ENCODE data around the gene STAT3. TPM values are rescaled to one million over a fixed set of nuclear protein-coding genes. Genes with fewer than 3 reads are reported as not detected.
A peak's percentile ranks its signal among the peaks of the same experiment; 100 is the strongest.
"Not testable (repeated sequence)": the region's sequence is repeated elsewhere in the genome, so short reads cannot be mapped to it uniquely, and the experiment has no call there.

Gene STAT3
- total and polyA plus RNA-seq, 4 donors: 34.1 to 297 (median 178) TPM

DNA sequence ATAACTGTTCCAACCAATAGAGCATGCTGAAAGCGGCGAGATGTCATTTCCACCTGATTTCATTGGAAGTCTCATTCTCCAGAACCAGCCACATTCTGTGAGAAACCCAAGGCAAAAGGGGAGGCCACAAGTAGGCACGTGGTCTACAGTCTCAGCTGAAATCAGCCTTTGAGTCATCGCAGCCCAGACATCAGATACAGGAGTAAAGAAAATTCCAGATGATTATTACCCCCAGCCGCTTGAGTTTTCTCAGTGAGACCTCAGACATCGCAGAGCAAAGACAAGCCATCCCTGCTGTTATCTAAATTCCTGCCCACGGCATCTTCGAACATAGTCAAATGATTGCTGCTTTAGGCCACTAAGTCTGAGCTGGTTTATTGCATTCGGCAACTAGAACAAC lies 23.1 kb downstream of the STAT3 start:
- 59 to 60% methylated on average over 9 of the region's 9 CpGs for WGBS, 2 donors
- ATAC-seq (ENCODE audit: low FRiP score) (no peak), DNase-seq (peak in 1 of 2 donors; percentile 57)
- H3K27me3 ChIP-seq (ENCODE audit: control insufficient read depth in 1 of 2, insufficient read depth in 2 of 2, low read length in 1 of 2): no peaks in the 10 kb centered on the region
- peak overlapping the region; percentile 54 to 88 for H3K27ac ChIP-seq (ENCODE audit: low read depth in 1 of 2, low read length in 2 of 2)
- H3K36me3 ChIP-seq (ENCODE audit: control insufficient read depth in 1 of 2, insufficient read depth in 2 of 2, low read length in 1 of 2): no peaks in the 10 kb centered on the region
- intact Hi-C loops (cut with DNase I): no loop called here
- H3K4me3 ChIP-seq (ENCODE audit: low read length in 2 of 2): no peak overlapping the region
- H3K9me3 ChIP-seq (ENCODE audit: control insufficient read depth, low read length): no peaks in the 10 kb centered on the region
- peaks cover 13 to 14% of the 10 kb centered on the region in 2 donors for H3K4me1 ChIP-seq (ENCODE audit: control insufficient read depth in 1 of 2, insufficient read depth in 2 of 2, low read length in 2 of 2)

DNA sequence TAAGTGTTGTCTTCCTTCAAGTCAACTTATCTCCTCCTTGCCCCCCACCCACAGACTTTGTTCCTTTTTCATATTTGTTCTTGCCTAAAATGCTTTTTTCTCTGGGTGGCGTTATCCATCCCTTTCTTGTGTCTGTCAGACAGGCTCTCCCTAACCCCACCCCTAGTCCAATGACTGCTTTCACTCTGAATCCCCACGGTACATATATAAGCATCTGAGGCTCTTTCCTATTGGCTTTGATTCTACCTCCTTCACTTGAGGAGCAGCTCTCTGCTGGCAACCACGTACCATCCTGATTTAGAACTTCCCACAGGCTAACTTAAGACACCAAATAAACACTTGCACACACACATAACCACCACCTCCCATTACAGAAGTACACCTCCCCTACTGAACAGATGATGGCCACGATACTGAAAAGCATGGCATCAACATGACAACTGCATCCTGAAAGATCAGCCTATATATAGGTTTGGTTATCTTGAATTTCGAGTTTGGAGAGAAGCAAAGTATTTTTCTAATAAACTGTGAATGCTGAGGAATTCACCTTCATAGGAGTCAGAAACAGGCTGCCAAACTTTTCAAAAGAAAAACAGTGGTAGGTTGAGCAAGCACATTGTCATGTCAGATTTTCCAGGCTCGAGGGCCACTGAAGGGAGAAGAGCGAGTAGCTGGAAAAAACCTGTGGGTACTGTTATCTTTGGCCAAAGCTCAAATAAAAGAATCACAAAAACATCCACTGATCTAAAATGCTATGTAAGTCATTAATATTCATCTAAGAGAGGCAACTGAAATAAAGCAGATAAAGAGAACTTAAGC lies 24.3 kb downstream of the STAT3 start:
- intact Hi-C loops (cut with DNase I): no loop called here
- 9 to 10% methylated on average over 7 of the region's 7 CpGs for whole genome bisulfite sequencing, 2 donors
- DNase-seq: no peak
- Histone ChIP-seq H3K4me3 (ENCODE audit: low read length in 2 of 2) (no peak overlapping the region), H3K27me3 (ENCODE audit: control insufficient read depth in 1 of 2, insufficient read depth in 2 of 2, low read length in 1 of 2) (no peaks in the 10 kb centered on the region), H3K36me3 (ENCODE audit: control insufficient read depth in 1 of 2, insufficient read depth in 2 of 2, low read length in 1 of 2) (no peaks in the 10 kb centered on the region), H3K27ac (ENCODE audit: low read depth in 1 of 2, low read length in 2 of 2) (peak overlapping the region; percentile 52 to 72), H3K4me1 (ENCODE audit: control insufficient read depth in 1 of 2, insufficient read depth in 2 of 2, low read length in 2 of 2) (peaks cover 13 to 14% of the 10 kb centered on the region in 2 donors), H3K9me3 (ENCODE audit: control insufficient read depth, low read length) (no peaks in the 10 kb centered on the region)
- peak; percentile 62 for ATAC-seq (ENCODE audit: low FRiP score)

DNA sequence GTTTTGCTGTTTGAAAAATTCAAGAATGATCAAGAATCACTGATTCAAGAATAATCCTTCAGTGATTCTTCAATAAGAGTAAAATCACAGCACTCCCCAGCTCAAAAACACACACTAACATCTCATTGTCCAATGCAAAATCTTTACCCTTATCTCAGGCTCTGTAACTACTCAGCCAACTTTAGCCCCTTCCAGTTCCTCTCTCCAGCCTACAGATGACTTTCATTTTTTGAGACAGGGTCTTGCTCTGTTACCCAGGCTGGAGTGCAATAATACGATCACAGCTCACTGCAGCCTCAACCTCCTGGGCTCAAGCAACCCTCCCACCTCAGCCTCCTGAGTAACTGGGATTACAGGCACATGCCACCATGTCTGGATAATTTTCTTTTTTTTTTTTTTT lies 25.0 kb downstream of the STAT3 start:
- intact Hi-C loops (cut with DNase I): no loop called here
- 97 to 100% methylated on average over 1 of the region's 1 CpG for WGBS, 2 donors

DNA sequence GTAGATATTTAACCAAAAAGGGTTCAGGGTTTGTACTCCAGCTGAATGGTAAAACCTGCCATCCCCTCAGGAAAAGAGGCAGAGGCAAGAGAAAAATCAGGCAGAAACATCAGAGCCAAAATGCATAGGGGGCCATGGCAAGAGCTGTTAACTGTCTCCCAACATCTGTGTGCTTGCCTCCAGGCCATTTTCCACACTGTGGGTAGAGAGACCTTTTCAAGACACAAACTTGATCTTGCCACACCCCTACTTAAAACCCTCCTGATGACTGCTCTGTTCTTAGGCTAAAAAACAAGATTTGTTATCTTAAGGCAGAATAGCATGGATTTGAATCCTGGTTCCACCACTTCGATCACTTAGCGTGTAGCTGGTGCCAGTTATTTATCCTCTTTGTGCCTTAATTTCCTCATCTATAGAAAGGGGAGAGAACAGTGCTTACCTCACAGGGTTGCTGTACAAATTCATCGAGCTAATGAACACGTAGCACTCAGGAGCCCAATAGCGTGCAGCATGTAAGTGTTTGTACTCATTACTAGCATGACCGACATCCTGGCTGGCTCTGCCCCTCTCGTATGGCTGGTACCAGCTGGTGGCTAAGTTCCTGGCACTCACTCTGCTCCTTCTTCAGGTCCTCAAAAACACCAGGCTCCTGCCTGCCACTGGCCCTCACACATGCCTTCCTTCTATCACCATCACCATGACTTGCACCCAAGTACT lies 25.8 kb downstream of the STAT3 start:
- WGBS, 2 donors: 56 to 58% methylated on average over 7 of the region's 7 CpGs

More for the DNA sequence above, 25.0 kb downstream of the STAT3 start:
- H3K36me3 ChIP-seq (ENCODE audit: control insufficient read depth in 1 of 2, insufficient read depth in 2 of 2, low read length in 1 of 2): no peaks in the 10 kb centered on the region
- DNase-seq (no peak), ATAC-seq (ENCODE audit: low FRiP score) (no peak)
- H3K4me1 ChIP-seq (ENCODE audit: control insufficient read depth in 1 of 2, insufficient read depth in 2 of 2, low read length in 2 of 2): peaks cover 14 to 16% of the 10 kb centered on the region in 2 donors
- H3K27me3 ChIP-seq (ENCODE audit: control insufficient read depth in 1 of 2, insufficient read depth in 2 of 2, low read length in 1 of 2): no peaks in the 10 kb centered on the region
- H3K27ac ChIP-seq (ENCODE audit: low read depth in 1 of 2, low read length in 2 of 2): peak overlapping the region; percentile 52 to 72
- H3K9me3 ChIP-seq (ENCODE audit: control insufficient read depth, low read length): no peaks in the 10 kb centered on the region
- no peak overlapping the region for H3K4me3 ChIP-seq (ENCODE audit: low read length in 2 of 2)

DNA sequence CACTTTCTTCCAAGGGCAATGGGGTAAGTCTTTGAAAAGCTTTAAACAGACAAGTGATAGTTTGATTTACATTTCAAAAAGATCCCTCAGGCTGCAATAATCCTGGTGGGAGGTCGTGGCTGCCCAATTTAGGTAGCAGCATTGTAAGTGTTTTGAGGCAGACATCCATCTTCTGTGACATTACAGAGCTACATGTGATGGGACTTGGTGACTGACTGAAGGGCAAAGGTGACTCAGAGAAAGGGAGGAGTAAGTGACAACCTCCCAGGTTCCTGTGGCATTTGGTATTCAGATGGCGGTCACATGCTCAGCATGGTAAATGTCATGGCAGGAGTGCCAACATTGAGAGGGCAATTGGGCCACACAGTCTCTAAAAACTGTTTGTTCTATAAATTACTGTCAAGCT lies 26.5 kb downstream of the STAT3 start:
- H3K27me3 ChIP-seq (ENCODE audit: control insufficient read depth in 1 of 2, insufficient read depth in 2 of 2, low read length in 1 of 2): no peaks in the 10 kb centered on the region
- no peaks in the 10 kb centered on the region for H3K9me3 ChIP-seq (ENCODE audit: control insufficient read depth, low read length)
- no peak overlapping the region for H3K4me3 ChIP-seq (ENCODE audit: low read length in 2 of 2)
- ATAC-seq (ENCODE audit: low FRiP score) (no peak), DNase-seq (no peak)
- 37 to 49% methylated on average over 2 of the region's 2 CpGs for WGBS, 2 donors
- no peaks in the 10 kb centered on the region for H3K36me3 ChIP-seq (ENCODE audit: control insufficient read depth in 1 of 2, insufficient read depth in 2 of 2, low read length in 1 of 2)
- intact Hi-C loops (cut with DNase I): no loop called here
- peaks cover 10 to 16% of the 10 kb centered on the region in 2 donors for H3K4me1 ChIP-seq (ENCODE audit: control insufficient read depth in 1 of 2, insufficient read depth in 2 of 2, low read length in 2 of 2)
- H3K27ac ChIP-seq (ENCODE audit: low read depth in 1 of 2, low read length in 2 of 2): peak overlapping the region; percentile 36 to 47

More for the DNA sequence above, 25.8 kb downstream of the STAT3 start:
- DNase-seq: no peak
- intact Hi-C loops (cut with DNase I): no loop called here
- Histone ChIP-seq H3K4me3 (ENCODE audit: low read length in 2 of 2) (no peak overlapping the region), H3K27me3 (ENCODE audit: control insufficient read depth in 1 of 2, insufficient read depth in 2 of 2, low read length in 1 of 2) (no peaks in the 10 kb centered on the region), H3K9me3 (ENCODE audit: control insufficient read depth, low read length) (no peaks in the 10 kb centered on the region), H3K4me1 (ENCODE audit: control insufficient read depth in 1 of 2, insufficient read depth in 2 of 2, low read length in 2 of 2) (peaks cover 13 to 16% of the 10 kb centered on the region in 2 donors), H3K27ac (ENCODE audit: low read depth in 1 of 2, low read length in 2 of 2) (peak overlapping the region; percentile 11 to 36), H3K36me3 (ENCODE audit: control insufficient read depth in 1 of 2, insufficient read depth in 2 of 2, low read length in 1 of 2) (no peaks in the 10 kb centered on the region)
- peak; percentile 17 for ATAC-seq (ENCODE audit: low FRiP score)

DNA sequence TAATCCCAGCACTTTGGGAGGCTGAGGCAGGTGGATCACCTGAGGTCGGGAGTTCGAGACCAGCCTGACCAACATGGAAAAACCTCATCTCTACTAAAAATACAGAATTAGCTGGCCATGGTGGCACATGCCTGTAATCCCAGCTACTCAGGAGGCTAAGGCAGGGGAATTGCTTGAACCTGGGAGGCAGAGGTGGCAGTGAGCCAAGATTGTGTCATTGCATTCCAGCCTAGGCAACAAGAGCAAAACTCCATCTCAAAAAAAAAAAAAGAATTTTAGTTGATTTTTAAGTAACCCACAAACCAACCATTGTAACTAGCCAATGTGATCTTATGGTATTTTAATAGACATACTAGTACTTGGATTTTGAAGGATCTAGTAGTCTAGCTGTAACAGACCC lies 27.9 kb downstream of the STAT3 start:
- H3K9me3 ChIP-seq (ENCODE audit: control insufficient read depth, low read length); H3K4me3 ChIP-seq (ENCODE audit: low read length in 2 of 2); H3K36me3 ChIP-seq (ENCODE audit: control insufficient read depth in 1 of 2, insufficient read depth in 2 of 2, low read length in 1 of 2); intact Hi-C loops (cut with DNase I); ATAC-seq (ENCODE audit: low FRiP score); H3K27me3 ChIP-seq (ENCODE audit: control insufficient read depth in 1 of 2, insufficient read depth in 2 of 2, low read length in 1 of 2): not testable (repeated sequence)
- peaks cover 10 to 21% of the 10 kb centered on the region in 2 donors for H3K4me1 ChIP-seq (ENCODE audit: control insufficient read depth in 1 of 2, insufficient read depth in 2 of 2, low read length in 2 of 2)
- peak; percentile 75 to 81 for DNase-seq
- 69 to 85% methylated on average over 2 of the region's 2 CpGs for WGBS, 2 donors
- peak overlapping the region in 1 of 2 donors; percentile 17 for H3K27ac ChIP-seq (ENCODE audit: low read depth in 1 of 2, low read length in 2 of 2)

DNA sequence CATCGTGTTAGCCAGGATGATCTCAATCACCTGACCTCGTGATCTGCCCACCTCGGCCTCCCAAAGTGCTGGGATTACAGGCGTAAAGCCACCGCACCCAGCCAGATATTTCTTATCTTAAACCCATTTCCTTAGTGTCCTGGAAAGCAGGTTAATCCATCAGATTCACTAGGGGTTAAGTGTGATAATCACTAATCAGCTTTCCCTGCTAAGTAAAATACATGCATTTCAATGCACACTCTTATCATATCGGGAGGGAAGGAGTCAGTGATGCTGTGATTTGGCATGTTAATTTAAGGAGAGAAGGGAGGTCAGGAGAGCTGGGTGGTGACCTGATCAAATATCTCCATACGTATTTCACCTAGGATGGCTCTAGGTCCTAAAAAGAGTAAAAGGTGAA lies 29.1 kb downstream of the STAT3 start:
- intact Hi-C loops (cut with DNase I): no loop called here
- 91 to 93% methylated on average over 7 of the region's 7 CpGs for WGBS, 2 donors

DNA sequence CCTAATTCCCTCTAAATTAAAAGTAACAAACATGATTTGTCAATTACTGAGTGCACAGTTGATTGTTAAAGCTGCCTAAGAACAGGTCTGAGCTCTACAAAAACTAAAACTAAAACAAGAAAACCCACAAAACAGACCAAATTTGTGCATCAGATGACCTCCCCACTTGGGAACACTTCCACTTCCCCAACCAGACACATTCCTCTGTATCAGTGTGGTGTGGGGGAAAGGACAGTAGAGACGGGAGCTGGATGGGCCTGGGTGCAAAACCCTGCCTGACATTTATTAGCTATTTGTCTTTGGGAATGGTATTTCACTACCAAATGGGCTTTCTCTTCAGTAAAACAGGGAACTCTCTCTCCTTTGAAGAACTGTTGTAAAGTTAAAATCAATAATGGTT lies 29.8 kb downstream of the STAT3 start:
- no peak for DNase-seq
- H3K4me1 ChIP-seq (ENCODE audit: control insufficient read depth in 1 of 2, insufficient read depth in 2 of 2, low read length in 2 of 2): peaks cover 9 to 19% of the 10 kb centered on the region in 2 donors
- 81 to 93% methylated on average over 1 of the region's 1 CpG for WGBS, 2 donors
- intact Hi-C loops (cut with DNase I): no loop called here
- H3K27ac ChIP-seq (ENCODE audit: low read depth in 1 of 2, low read length in 2 of 2): no peak overlapping the region
- no peaks in the 10 kb centered on the region for H3K9me3 ChIP-seq (ENCODE audit: control insufficient read depth, low read length)
- no peaks in the 10 kb centered on the region for H3K36me3 ChIP-seq (ENCODE audit: control insufficient read depth in 1 of 2, insufficient read depth in 2 of 2, low read length in 1 of 2)
- H3K4me3 ChIP-seq (ENCODE audit: low read length in 2 of 2): no peak overlapping the region
- ATAC-seq (ENCODE audit: low FRiP score): no peak
- no peaks in the 10 kb centered on the region for H3K27me3 ChIP-seq (ENCODE audit: control insufficient read depth in 1 of 2, insufficient read depth in 2 of 2, low read length in 1 of 2)

More for the DNA sequence above, 29.1 kb downstream of the STAT3 start:
- Histone ChIP-seq H3K4me1 (ENCODE audit: control insufficient read depth in 1 of 2, insufficient read depth in 2 of 2, low read length in 2 of 2) (peaks cover 8 to 19% of the 10 kb centered on the region in 2 donors), H3K27me3 (ENCODE audit: control insufficient read depth in 1 of 2, insufficient read depth in 2 of 2, low read length in 1 of 2) (no peaks in the 10 kb centered on the region), H3K36me3 (ENCODE audit: control insufficient read depth in 1 of 2, insufficient read depth in 2 of 2, low read length in 1 of 2) (no peaks in the 10 kb centered on the region), H3K27ac (ENCODE audit: low read depth in 1 of 2, low read length in 2 of 2) (no peak overlapping the region), H3K4me3 (ENCODE audit: low read length in 2 of 2) (no peak overlapping the region), H3K9me3 (ENCODE audit: control insufficient read depth, low read length) (no peaks in the 10 kb centered on the region)
- DNase-seq (no peak), ATAC-seq (ENCODE audit: low FRiP score) (no peak)

Data from aorta (tissue), 5 donors.